GM12878 (cell line): ENCODE results near the gene ELK4. TPM values are rescaled to one million over a fixed set of nuclear protein-coding genes. Genes with fewer than 3 reads are reported as not detected.

Source experiments
- ATF7 ChIP-seq: fragments of 450-650 bp; IDR thresholded peaks from 2 replicates; pipeline ENCODE4 v1.6.1; 2016; ENCODE audit warnings: low read depth, mild to moderate bottlenecking
- CEBPB ChIP-seq, 2 experiments: fragments of 150-350 bp in 1 of 2; IDR thresholded peaks; 2 replicates each; pipeline ENCODE4 v1.6.1; 2012 to 2014; ENCODE audit warnings: low read depth in 2 of 2, low read length in 2 of 2, borderline replicate concordance in 1 of 2, inconsistent platforms in 1 of 2
- CHD2 ChIP-seq: IDR thresholded peaks from 2 replicates; pipeline ENCODE4 v1.6.1; 2011; ENCODE audit warnings: low read depth, low read length, improper control_type of control experiment, borderline replicate concordance
- CREB1 ChIP-seq: IDR thresholded peaks from 2 replicates; pipeline ENCODE4 v1.6.1; 2012; ENCODE audit warnings: low read depth, mild to moderate bottlenecking, inconsistent platforms
- EP300 ChIP-seq, 2 experiments: fragments of 150-350 bp in 1 of 2; IDR thresholded peaks; 2 replicates each; pipeline ENCODE4 v1.6.1; 2011 to 2012; ENCODE audit warnings: low read depth in 2 of 2, low read length in 2 of 2, borderline replicate concordance in 1 of 2, improper control_type of control experiment in 1 of 2, inconsistent platforms in 1 of 2; ENCODE audit not compliant: control insufficient read depth in 1 of 2
- IKZF2 ChIP-seq, 2 experiments: fragments of 450-650 bp; IDR thresholded peaks; 2 replicates each; pipeline ENCODE4 v1.6.1; 2017; ENCODE audit warnings: mild to moderate bottlenecking in 2 of 2, moderate library complexity in 2 of 2
- NBN ChIP-seq: fragments of 450-650 bp; IDR thresholded peaks from 2 replicates; pipeline ENCODE4 v1.6.1; 2016
- NKRF ChIP-seq: fragments of 450-650 bp; conservative IDR thresholded peaks from 2 replicates; pipeline ENCODE4 v1.6.1; 2017; ENCODE audit warnings: mild to moderate bottlenecking, moderate library complexity
- PAX5 ChIP-seq: IDR thresholded peaks from 2 replicates; pipeline ENCODE4 v1.6.1; 2011; ENCODE audit warnings: low read depth, low read length, borderline replicate concordance
- SMC3 ChIP-seq: IDR thresholded peaks from 2 replicates; pipeline ENCODE4 v1.6.1; 2011; ENCODE audit warnings: low read length, improper control_type of control experiment, borderline replicate concordance
- polyA plus RNA-seq, 11 experiments: library from polyadenylated mRNA; depleted of rRNA in 4 of 11; unstranded in 6 of 11; stranded (reverse) in 5 of 11; fragments of >200 nt; fragmentation: Nextera tagmentation in 4 of 11; fragmentation: Illumina TruSeq in 1 of 11; extraction: Ambion mirVana in 4 of 11; extraction: Trizol in 1 of 11; gene quantifications; 1 replicate in 1 of 11; 2 replicates in 10 of 11; pipeline versions ENCODE4 v1.2.1 to v1.2.3, GENCODE V29; 2011 to 2016; ENCODE audit warnings: inconsistent platforms in 2 of 11, missing spikeins in 2 of 11, low read depth in 1 of 11
- total RNA-seq, 4 experiments: library from RNA; depleted of rRNA in 3 of 4; stranded (reverse); fragments of >200 nt in 3 of 4; fragmentation: Illumina TruSeq in 1 of 4; extraction: Trizol in 1 of 4; gene quantifications; 2 replicates each; pipeline versions ENCODE4 v1.2.1 to v1.2.3, GENCODE V29; 2013 to 2021
- TF ChIP-seq, protein P1 (sequence below): fragments of 450-650 bp; IDR thresholded peaks from 2 replicates; pipeline ENCODE4 v1.6.1; 2017; ENCODE audit warnings: mild to moderate bottlenecking, low read depth, inconsistent platforms; ENCODE audit not compliant: poor library complexity, severe bottlenecking
- TF ChIP-seq, protein P2 (sequence below): fragments of 450-650 bp; IDR thresholded peaks from 2 replicates; pipeline ENCODE4 v1.6.1; 2017; ENCODE audit warnings: mild to moderate bottlenecking, moderate library complexity
- TF ChIP-seq, protein P3 (sequence below), 3 experiments: IDR thresholded peaks in 2 of 3; conservative IDR thresholded peaks in 1 of 3; 2 replicates each; pipeline ENCODE4 v1.5.1; 2011; ENCODE audit warnings: low read depth in 3 of 3, low read length in 3 of 3, mild to moderate bottlenecking in 3 of 3, control low read depth in 2 of 3, moderate library complexity in 2 of 3, inconsistent platforms in 1 of 3, mixed read lengths in 1 of 3; ENCODE audit not compliant: control insufficient read depth in 2 of 3, insufficient read depth in 1 of 3; ENCODE audit errors: extremely low read depth in 1 of 3

The ELK4 gene
- total and polyA plus RNA-seq, 10 of the 15 experiments (the other 5 are each of a cell fraction or from before 2014, with no cell fraction given) = 5.2 to 71.5 (median 18.5) TPM

GRCh38 chr1:205591522-205592351 lies 40.1 kb downstream of the ELK4 start (continued):
- TF ChIP-seq, protein P1, sequence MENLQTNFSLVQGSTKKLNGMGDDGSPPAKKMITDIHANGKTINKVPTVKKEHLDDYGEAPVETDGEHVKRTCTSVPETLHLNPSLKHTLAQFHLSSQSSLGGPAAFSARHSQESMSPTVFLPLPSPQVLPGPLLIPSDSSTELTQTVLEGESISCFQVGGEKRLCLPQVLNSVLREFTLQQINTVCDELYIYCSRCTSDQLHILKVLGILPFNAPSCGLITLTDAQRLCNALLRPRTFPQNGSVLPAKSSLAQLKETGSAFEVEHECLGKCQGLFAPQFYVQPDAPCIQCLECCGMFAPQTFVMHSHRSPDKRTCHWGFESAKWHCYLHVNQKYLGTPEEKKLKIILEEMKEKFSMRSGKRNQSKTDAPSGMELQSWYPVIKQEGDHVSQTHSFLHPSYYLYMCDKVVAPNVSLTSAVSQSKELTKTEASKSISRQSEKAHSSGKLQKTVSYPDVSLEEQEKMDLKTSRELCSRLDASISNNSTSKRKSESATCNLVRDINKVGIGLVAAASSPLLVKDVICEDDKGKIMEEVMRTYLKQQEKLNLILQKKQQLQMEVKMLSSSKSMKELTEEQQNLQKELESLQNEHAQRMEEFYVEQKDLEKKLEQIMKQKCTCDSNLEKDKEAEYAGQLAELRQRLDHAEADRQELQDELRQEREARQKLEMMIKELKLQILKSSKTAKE = peak; percentile 75
- TF ChIP-seq NBN (peak; percentile 98), ATF7 (peak; percentile 64), CREB1 (peak; percentile 92), SMC3 (peak; percentile 99), CEBPB (IDR thresholded peaks at IDR 0.05; ENCODE audit: borderline replicate concordance in 1 of 2, low read depth in 2 of 2, low read length in 2 of 2) (no peak), NKRF (0 out of 2 replicates have a peak, but pooled peaks have one; percentile 43), IKZF2 (IDR thresholded peaks at IDR 0.05) (peak; percentile 90), CHD2 (peak; percentile 67; the same call in 1 of the 2 replicates), PAX5 (0 out of 2 replicates have a peak, but pooled peaks have one; percentile 20), EP300 (IDR thresholded peaks at IDR 0.05; ENCODE audit: borderline replicate concordance in 1 of 2, control insufficient read depth in 1 of 2, low read depth in 2 of 2, low read length in 2 of 2) (no peak)
- TF ChIP-seq, protein P2, sequence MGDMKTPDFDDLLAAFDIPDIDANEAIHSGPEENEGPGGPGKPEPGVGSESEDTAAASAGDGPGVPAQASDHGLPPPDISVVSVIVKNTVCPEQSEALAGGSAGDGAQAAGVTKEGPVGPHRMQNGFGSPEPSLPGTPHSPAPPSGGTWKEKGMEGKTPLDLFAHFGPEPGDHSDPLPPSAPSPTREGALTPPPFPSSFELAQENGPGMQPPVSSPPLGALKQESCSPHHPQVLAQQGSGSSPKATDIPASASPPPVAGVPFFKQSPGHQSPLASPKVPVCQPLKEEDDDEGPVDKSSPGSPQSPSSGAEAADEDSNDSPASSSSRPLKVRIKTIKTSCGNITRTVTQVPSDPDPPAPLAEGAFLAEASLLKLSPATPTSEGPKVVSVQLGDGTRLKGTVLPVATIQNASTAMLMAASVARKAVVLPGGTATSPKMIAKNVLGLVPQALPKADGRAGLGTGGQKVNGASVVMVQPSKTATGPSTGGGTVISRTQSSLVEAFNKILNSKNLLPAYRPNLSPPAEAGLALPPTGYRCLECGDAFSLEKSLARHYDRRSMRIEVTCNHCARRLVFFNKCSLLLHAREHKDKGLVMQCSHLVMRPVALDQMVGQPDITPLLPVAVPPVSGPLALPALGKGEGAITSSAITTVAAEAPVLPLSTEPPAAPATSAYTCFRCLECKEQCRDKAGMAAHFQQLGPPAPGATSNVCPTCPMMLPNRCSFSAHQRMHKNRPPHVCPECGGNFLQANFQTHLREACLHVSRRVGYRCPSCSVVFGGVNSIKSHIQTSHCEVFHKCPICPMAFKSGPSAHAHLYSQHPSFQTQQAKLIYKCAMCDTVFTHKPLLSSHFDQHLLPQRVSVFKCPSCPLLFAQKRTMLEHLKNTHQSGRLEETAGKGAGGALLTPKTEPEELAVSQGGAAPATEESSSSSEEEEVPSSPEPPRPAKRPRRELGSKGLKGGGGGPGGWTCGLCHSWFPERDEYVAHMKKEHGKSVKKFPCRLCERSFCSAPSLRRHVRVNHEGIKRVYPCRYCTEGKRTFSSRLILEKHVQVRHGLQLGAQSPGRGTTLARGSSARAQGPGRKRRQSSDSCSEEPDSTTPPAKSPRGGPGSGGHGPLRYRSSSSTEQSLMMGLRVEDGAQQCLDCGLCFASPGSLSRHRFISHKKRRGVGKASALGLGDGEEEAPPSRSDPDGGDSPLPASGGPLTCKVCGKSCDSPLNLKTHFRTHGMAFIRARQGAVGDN = peak; percentile 93
- TF ChIP-seq, protein P3, sequence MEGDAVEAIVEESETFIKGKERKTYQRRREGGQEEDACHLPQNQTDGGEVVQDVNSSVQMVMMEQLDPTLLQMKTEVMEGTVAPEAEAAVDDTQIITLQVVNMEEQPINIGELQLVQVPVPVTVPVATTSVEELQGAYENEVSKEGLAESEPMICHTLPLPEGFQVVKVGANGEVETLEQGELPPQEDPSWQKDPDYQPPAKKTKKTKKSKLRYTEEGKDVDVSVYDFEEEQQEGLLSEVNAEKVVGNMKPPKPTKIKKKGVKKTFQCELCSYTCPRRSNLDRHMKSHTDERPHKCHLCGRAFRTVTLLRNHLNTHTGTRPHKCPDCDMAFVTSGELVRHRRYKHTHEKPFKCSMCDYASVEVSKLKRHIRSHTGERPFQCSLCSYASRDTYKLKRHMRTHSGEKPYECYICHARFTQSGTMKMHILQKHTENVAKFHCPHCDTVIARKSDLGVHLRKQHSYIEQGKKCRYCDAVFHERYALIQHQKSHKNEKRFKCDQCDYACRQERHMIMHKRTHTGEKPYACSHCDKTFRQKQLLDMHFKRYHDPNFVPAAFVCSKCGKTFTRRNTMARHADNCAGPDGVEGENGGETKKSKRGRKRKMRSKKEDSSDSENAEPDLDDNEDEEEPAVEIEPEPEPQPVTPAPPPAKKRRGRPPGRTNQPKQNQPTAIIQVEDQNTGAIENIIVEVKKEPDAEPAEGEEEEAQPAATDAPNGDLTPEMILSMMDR (IDR thresholded peaks at IDR 0.05 in 2 of 3, conservative IDR thresholded peaks at IDR 0.05 in 1 of 3; ENCODE audit: control insufficient read depth in 2 of 3, extremely low read depth in 1 of 3, insufficient read depth in 1 of 3, low read depth in 3 of 3, low read length in 3 of 3) = peak; percentile 98 to 99 (median 99); a peak in 5 of 6 replicates
